ENCODE measurements around the gene TRIP12.
A peak's percentile ranks its signal among the peaks of the same experiment; 100 is the strongest.
"Not testable (repeated sequence)": the region's sequence is repeated elsewhere in the genome, so short reads cannot be mapped to it uniquely, and the experiment has no call there.

The TRIP12 gene

GRCh38 chr2:229757462-229757861 lies 164.3 kb downstream of the TRIP12 start:
- not testable (repeated sequence) for DNase-seq

GRCh38 chr2:229752970-229753729 lies 168.7 kb downstream of the TRIP12 start:
- no peak for DNase-seq

GRCh38 chr2:229749779-229750178 lies 172.0 kb downstream of the TRIP12 start:
- no peak for DNase-seq

- DNase-seq: no peak
Observed at GRCh38 chr2:229748950-229749349, 172.9 kb downstream of the TRIP12 start.

GRCh38 chr2:229742691-229743090 lies 179.1 kb downstream of the TRIP12 start:
- not testable (repeated sequence) for DNase-seq

GRCh38 chr2:229740279-229740678 lies 181.5 kb downstream of the TRIP12 start:
- DNase-seq: no peak

GRCh38 chr2:229738024-229738625 lies 183.7 kb downstream of the TRIP12 start:
- no peak for DNase-seq

- DNase-seq: no peak
Observed at GRCh38 chr2:229734410-229734809, 187.4 kb downstream of the TRIP12 start.

GRCh38 chr2:229733611-229734245 lies 188.1 kb downstream of the TRIP12 start:
- no peak for DNase-seq

GRCh38 chr2:229732897-229733296 lies 188.9 kb downstream of the TRIP12 start:
- DNase-seq: no peak

GRCh38 chr2:229731916-229732315 lies 189.9 kb downstream of the TRIP12 start:
- no peak for DNase-seq

GRCh38 chr2:229731363-229731762 lies 190.4 kb downstream of the TRIP12 start:
- DNase-seq: no peak

- DNase-seq: no peak
Observed at GRCh38 chr2:229728370-229728769, 193.4 kb downstream of the TRIP12 start.

- no peak for DNase-seq
Observed at GRCh38 chr2:229726643-229727042, 195.2 kb downstream of the TRIP12 start.

- no peak for DNase-seq
Observed at GRCh38 chr2:229725716-229726574, 195.9 kb downstream of the TRIP12 start.

- not testable (repeated sequence) for DNase-seq
Observed at GRCh38 chr2:229723192-229723591, 198.6 kb downstream of the TRIP12 start.

GRCh38 chr2:229719926-229720647 lies 201.7 kb downstream of the TRIP12 start:
- DNase-seq: no peak

GRCh38 chr2:229718057-229718456 lies 203.8 kb downstream of the TRIP12 start:
- DNase-seq: no peak

- peak; percentile 32 for DNase-seq
Observed at GRCh38 chr2:229715895-229716507, 205.8 kb downstream of the TRIP12 start.

GRCh38 chr2:229714736-229715541 lies 206.9 kb downstream of the TRIP12 start:
- DNase-seq: no peak
